Type B pancreatic cell (in vitro differentiated cells): ENCODE results near the gene ANKRD65. TPM values are rescaled to one million over a fixed set of nuclear protein-coding genes. Genes with fewer than 3 reads are reported as not detected.
"Not testable (repeated sequence)": the region's sequence is repeated elsewhere in the genome, so short reads cannot be mapped to it uniquely, and the experiment has no call there.

ENCODE experiments used
- DNase-seq: peaks from one replicate; pipeline ENCODE4 v3.0.0; 2021; ENCODE audit warnings: mixed read lengths; ENCODE audit not compliant: unreplicated experiment; ENCODE audit errors: extremely low spot score
- H3K27ac Mint-ChIP-seq: 2 replicates; pipeline ENCODE4 v1.8.0; 2021; ENCODE audit warnings: mild to moderate bottlenecking, mixed read lengths
- H3K27me3 Mint-ChIP-seq: 2 replicates; pipeline ENCODE4 v1.8.0; 2021; ENCODE audit warnings: mixed read lengths
- H3K36me3 Mint-ChIP-seq: 2 replicates; pipeline ENCODE4 v1.8.0; 2021; ENCODE audit warnings: mixed read lengths
- H3K4me1 Mint-ChIP-seq: one replicate; pipeline ENCODE4 v1.8.0; 2021; ENCODE audit warnings: mixed read lengths; ENCODE audit not compliant: unreplicated experiment
- H3K4me3 Mint-ChIP-seq: 2 replicates; pipeline ENCODE4 v1.8.0; 2021; ENCODE audit warnings: mild to moderate bottlenecking, mixed read lengths
- H3K9me3 Mint-ChIP-seq: 2 replicates; pipeline ENCODE4 v1.8.0; 2021; ENCODE audit warnings: mixed read lengths
- total RNA-seq: library from RNA; stranded (reverse); gene quantifications from 2 replicates; pipeline ENCODE4 v1.2.1, GENCODE V29; 2021; ENCODE audit warnings: low replicate concordance
- TF ChIP-seq, protein P1 (sequence below): fragments of 200-600 bp; sonication (generic); conservative IDR thresholded peaks from 2 replicates; pipeline ENCODE4 v1.5.0; 2021; ENCODE audit warnings: antibody characterized with exemption, mild to moderate bottlenecking

The ANKRD65 gene
- total RNA-seq, 1 donor from 2014 or later: 7.6 TPM

DNA sequence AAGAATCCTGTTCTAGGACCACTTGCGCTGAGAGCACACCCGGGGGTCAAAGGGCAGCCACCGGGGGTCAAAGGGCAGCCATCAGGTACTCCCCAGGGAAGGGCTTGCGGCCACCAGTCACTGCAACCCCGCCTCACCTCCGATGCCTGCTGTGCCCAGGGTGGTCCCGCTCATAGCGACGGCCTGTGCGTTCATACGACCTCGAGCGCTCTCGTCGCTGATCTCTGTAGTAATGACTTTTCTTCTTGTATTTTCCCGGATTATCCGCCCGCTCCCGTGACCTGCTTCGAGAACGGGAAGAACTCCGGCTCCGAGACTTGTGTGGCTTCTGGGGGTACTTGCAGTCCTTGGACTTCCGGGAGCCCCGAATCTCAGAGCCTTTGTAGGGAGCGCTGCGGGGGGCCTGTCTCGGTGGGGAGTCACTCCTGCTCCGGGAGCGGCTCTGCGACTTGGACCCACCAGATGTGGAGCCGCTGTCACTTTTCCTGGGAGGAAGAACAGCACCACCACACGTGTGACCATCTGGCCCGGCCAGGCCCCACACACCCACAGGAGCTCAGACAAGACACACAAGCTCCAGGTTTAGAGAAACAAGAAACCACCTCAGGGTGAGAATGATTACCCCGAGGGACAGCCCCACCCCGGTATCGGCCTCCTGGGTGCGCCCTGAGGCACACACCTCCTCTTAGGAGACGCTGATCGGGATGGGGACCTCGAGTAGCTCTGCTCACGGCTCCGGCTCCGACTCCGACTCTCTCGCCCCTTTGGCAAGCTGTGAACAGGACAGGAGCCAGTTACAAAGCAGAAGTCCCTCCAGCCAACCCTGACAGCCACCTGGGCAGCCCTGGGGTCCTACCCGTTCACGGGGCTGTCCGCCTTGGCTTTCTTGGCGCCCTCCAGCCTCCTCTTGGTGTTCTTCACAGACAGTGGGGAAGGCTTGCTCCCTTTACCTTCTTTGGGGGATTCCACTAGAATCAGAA is 33.7 kb downstream of the ANKRD65 start:
- Mint-ChIP-seq H3K27ac (no peak overlapping the region), H3K4me1 (no peaks in the 10 kb centered on the region), H3K9me3 (no peaks in the 10 kb centered on the region), H3K4me3 (no peak overlapping the region), H3K27me3 (no peaks in the 10 kb centered on the region), H3K36me3 (peaks cover 32% of the 10 kb centered on the region)
- TF ChIP-seq, protein P1, sequence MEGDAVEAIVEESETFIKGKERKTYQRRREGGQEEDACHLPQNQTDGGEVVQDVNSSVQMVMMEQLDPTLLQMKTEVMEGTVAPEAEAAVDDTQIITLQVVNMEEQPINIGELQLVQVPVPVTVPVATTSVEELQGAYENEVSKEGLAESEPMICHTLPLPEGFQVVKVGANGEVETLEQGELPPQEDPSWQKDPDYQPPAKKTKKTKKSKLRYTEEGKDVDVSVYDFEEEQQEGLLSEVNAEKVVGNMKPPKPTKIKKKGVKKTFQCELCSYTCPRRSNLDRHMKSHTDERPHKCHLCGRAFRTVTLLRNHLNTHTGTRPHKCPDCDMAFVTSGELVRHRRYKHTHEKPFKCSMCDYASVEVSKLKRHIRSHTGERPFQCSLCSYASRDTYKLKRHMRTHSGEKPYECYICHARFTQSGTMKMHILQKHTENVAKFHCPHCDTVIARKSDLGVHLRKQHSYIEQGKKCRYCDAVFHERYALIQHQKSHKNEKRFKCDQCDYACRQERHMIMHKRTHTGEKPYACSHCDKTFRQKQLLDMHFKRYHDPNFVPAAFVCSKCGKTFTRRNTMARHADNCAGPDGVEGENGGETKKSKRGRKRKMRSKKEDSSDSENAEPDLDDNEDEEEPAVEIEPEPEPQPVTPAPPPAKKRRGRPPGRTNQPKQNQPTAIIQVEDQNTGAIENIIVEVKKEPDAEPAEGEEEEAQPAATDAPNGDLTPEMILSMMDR: no peak
- no peak for DNase-seq

GRCh38 chr1:1385931-1386330 is 35.1 kb downstream of the ANKRD65 start:
- H3K4me1 Mint-ChIP-seq: no peaks in the 10 kb centered on the region
- H3K36me3 Mint-ChIP-seq: peaks cover 21% of the 10 kb centered on the region
- no peak for DNase-seq
- H3K27me3 Mint-ChIP-seq: no peaks in the 10 kb centered on the region
- no peaks in the 10 kb centered on the region for H3K9me3 Mint-ChIP-seq
- TF ChIP-seq, protein P1: no peak
- H3K4me3 Mint-ChIP-seq: no peak overlapping the region
- no peak overlapping the region for H3K27ac Mint-ChIP-seq

- not testable (repeated sequence) for H3K9me3 Mint-ChIP-seq, H3K27ac Mint-ChIP-seq, H3K4me1 Mint-ChIP-seq, DNase-seq, H3K4me3 Mint-ChIP-seq, H3K27me3 Mint-ChIP-seq
- H3K36me3 Mint-ChIP-seq: peaks cover 16% of the 10 kb centered on the region
Measured at GRCh38 chr1:1385339-1385738, 35.7 kb downstream of the ANKRD65 start.

- no peaks in the 10 kb centered on the region for H3K27me3 Mint-ChIP-seq
- no peaks in the 10 kb centered on the region for H3K9me3 Mint-ChIP-seq
- H3K27ac Mint-ChIP-seq: no peak overlapping the region
- no peaks in the 10 kb centered on the region for H3K4me1 Mint-ChIP-seq
- no peak overlapping the region for H3K4me3 Mint-ChIP-seq
- DNase-seq: no peak
- no peaks in the 10 kb centered on the region for H3K36me3 Mint-ChIP-seq
- TF ChIP-seq, protein P1: no peak
Measured at GRCh38 chr1:1381294-1381693, 39.8 kb downstream of the ANKRD65 start.

DNA sequence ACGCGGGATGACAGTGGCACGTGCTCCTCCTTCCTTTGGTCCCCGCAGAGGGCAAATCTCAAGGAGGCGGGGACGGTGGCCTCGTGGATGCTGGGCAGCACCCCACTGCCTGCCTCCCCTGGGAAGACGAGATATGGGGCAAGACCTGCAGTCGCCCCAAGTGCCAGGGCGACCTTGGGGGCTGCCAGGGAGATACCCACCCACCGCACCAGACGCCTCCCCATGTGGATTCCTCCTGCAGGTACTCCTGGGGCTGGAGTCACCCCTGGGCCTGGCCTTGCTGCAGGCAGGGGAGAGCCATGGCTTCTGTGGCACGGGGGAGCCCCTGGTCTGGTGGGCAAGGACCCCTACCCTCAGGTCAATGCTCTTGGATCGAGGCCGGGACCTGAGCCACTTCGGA is 40.2 kb downstream of the ANKRD65 start:
- Mint-ChIP-seq H3K27me3 (no peaks in the 10 kb centered on the region), H3K36me3 (no peaks in the 10 kb centered on the region), H3K27ac (no peak overlapping the region), H3K9me3 (no peaks in the 10 kb centered on the region), H3K4me1 (no peaks in the 10 kb centered on the region), H3K4me3 (no peak overlapping the region)
- TF ChIP-seq, protein P1: no peak
- DNase-seq: no peak

DNA sequence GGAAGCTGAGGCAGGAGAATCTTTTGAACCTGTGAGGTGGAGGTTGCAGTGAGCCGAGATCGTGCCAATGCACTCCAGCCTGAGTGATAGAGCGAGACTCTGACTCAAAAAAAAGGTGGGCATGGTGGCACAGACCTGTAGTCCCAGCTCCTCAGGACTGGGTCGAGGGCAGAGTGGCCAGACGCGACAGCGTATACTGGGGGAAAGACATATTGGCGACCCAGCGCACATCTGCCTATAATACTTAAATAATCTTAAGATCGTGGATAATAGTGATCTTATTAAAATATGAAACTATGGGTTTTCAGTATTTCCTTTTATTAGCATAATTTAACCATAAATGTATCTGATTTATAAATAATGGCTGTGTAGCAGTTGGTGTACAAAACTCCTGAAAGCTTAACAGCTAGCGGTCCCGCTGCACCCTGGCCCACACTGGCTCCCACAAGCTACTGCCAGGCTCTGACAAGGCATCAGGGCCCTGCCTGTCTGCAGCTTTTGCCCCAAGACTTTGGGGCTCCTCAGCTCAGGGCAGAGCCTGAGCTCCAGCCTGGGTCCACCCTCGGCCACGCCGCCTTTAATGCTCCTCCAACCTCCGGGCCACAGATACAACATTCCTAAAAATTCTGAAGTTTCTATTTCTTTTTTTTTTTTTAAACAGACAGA is 43.4 kb downstream of the ANKRD65 start:
- Mint-ChIP-seq H3K4me3 (no peak overlapping the region), H3K36me3 (peaks cover 4% of the 10 kb centered on the region), H3K9me3 (no peaks in the 10 kb centered on the region), H3K27ac (no peak overlapping the region), H3K4me1 (peaks cover 4% of the 10 kb centered on the region), H3K27me3 (peaks cover 3% of the 10 kb centered on the region)
- TF ChIP-seq, protein P1: no peak
- DNase-seq: no peak
